Bronchus fibroblast of lung (primary cell): ENCODE measurements around the gene TP53BP2. TPM values are rescaled to one million over a fixed set of nuclear protein-coding genes. Genes with fewer than 3 reads are reported as not detected.

ENCODE experiments used
- total RNA-seq: library from RNA; depleted of rRNA; stranded (reverse); fragments of >200 nt; gene quantifications from 2 replicates; pipeline ENCODE4 v1.2.3, GENCODE V29; 2015

TP53BP2 gene, protein sequence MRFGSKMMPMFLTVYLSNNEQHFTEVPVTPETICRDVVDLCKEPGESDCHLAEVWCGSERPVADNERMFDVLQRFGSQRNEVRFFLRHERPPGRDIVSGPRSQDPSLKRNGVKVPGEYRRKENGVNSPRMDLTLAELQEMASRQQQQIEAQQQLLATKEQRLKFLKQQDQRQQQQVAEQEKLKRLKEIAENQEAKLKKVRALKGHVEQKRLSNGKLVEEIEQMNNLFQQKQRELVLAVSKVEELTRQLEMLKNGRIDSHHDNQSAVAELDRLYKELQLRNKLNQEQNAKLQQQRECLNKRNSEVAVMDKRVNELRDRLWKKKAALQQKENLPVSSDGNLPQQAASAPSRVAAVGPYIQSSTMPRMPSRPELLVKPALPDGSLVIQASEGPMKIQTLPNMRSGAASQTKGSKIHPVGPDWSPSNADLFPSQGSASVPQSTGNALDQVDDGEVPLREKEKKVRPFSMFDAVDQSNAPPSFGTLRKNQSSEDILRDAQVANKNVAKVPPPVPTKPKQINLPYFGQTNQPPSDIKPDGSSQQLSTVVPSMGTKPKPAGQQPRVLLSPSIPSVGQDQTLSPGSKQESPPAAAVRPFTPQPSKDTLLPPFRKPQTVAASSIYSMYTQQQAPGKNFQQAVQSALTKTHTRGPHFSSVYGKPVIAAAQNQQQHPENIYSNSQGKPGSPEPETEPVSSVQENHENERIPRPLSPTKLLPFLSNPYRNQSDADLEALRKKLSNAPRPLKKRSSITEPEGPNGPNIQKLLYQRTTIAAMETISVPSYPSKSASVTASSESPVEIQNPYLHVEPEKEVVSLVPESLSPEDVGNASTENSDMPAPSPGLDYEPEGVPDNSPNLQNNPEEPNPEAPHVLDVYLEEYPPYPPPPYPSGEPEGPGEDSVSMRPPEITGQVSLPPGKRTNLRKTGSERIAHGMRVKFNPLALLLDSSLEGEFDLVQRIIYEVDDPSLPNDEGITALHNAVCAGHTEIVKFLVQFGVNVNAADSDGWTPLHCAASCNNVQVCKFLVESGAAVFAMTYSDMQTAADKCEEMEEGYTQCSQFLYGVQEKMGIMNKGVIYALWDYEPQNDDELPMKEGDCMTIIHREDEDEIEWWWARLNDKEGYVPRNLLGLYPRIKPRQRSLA
- total RNA-seq: 20.8 and 24.4 TPM in 2 replicates

DNA sequence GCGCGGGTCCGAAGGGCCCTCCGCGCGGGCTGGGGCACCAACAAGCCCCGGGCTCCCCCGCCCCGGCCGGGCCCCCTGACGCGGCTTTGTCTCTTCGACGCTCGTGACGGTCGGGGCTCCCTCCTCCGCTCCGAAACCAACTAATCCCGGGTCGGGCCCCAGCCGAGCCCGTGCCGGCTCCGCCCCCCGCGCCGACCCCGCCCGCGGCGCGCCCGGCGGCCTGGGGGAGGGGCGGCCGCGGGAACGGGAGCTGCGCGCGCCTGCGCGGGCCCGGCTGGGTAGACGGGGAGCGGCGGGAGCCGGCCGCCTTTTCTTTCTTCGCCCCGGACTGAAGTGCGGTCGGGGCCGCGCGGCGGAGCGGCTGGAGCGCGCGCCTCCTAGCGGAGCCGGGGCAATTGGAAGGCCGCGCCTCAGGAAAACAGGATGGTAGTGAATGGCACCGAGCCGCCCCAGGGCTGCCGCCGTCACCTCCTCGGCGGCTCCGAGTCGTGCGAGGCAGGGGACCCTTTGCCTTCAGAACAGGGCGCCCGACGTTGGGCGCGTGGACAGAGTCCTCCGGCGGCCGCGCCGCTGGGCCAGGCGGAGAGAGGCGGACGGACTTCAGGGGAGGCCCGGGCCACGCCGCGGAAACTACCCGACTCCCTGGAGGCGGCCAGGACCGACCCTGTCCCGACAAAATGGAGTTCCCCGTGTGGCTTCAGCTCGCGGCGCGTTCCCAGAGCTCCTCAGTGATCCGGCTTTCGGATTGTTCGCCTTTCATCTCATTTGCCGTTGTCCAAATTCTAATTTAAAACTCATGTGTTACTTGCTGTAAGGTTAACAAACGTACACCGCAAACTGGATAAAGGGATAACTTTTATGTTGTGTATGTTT, at the start of gene TP53BP2:
TP53BP2 (minus strand) TSS at position 138 of the 873 bp plus-strand sequence. CDS start 267 bp downstream, outside the sequence.

Other genes with a start within 250 kb of the TP53BP2 start
- not detected in 2 replicates for gene CAPN8, start 180.2 kb downstream of the TP53BP2 start, total RNA-seq
- gene CAPN2, start 133.4 kb downstream of the TP53BP2 start, total RNA-seq: 220 and 234 TPM in 2 replicates